DOHH2 (cell line): ENCODE data around the gene CPLX1.
"Not testable (repeated sequence)": the region's sequence is repeated elsewhere in the genome, so short reads cannot be mapped to it uniquely, and the experiment has no call there.

Experiments used
- H3F3A ChIP-seq: fragments of 200-600 bp; sonication (generic), shearing (Covaris generic); 2 replicates; pipeline ENCODE4 v1.6.0; 2016; ENCODE audit warnings: antibody characterized with exemption, mild to moderate bottlenecking; ENCODE audit not compliant: control insufficient read depth, insufficient read depth
- H3K27ac ChIP-seq: fragments of 200-600 bp; sonication (generic); 2 replicates; pipeline ENCODE4 v1.5.1; 2014; ENCODE audit warnings: low read depth, mild to moderate bottlenecking, low read length, moderate library complexity
- H3K27me3 ChIP-seq: fragments of 200-600 bp; sonication (generic); 2 replicates; pipeline ENCODE4 v1.6.1; 2014; ENCODE audit warnings: mild to moderate bottlenecking, low read length, mixed read lengths; ENCODE audit not compliant: control insufficient read depth
- H3K36me3 ChIP-seq: fragments of 200-600 bp; sonication (generic); 2 replicates; pipeline ENCODE4 v1.6.1; 2014; ENCODE audit warnings: mild to moderate bottlenecking, low read length, moderate library complexity, mixed read lengths; ENCODE audit not compliant: control insufficient read depth
- H3K4me1 ChIP-seq: fragments of 200-600 bp; sonication (generic); 2 replicates; pipeline ENCODE4 v1.6.1; 2014; ENCODE audit warnings: mild to moderate bottlenecking, low read length, mixed read lengths; ENCODE audit not compliant: control insufficient read depth
- H3K4me2 ChIP-seq: fragments of 200-600 bp; sonication (generic); 2 replicates; pipeline ENCODE4 v1.6.0; 2014; ENCODE audit warnings: mild to moderate bottlenecking, low read length, moderate library complexity
- H3K4me3 ChIP-seq: fragments of 200-600 bp; sonication (generic); 2 replicates; pipeline ENCODE4 v1.5.1; 2014; ENCODE audit warnings: mild to moderate bottlenecking, low read length, mixed read lengths
- H3K79me2 ChIP-seq: fragments of 200-600 bp; sonication (generic); 2 replicates; pipeline ENCODE4 v1.6.1; 2014; ENCODE audit warnings: mild to moderate bottlenecking, low read length, mixed read lengths; ENCODE audit not compliant: control insufficient read depth
- H3K9me2 ChIP-seq: fragments of 200-600 bp; sonication (generic); replicated peaks from 2 replicates; pipeline ENCODE4 v1.6.1; 2014; ENCODE audit warnings: mild to moderate bottlenecking, low read length, mixed read lengths; ENCODE audit not compliant: control insufficient read depth
- H3K9me3 ChIP-seq: fragments of 200-600 bp; sonication (generic); 2 replicates; pipeline ENCODE4 v1.6.1; 2014; ENCODE audit warnings: antibody characterized with exemption, low read length, mixed read lengths; ENCODE audit not compliant: control insufficient read depth, insufficient read depth
- H4K20me1 ChIP-seq: fragments of 200-600 bp; sonication (generic); 2 replicates; pipeline ENCODE4 v1.6.0; 2014; ENCODE audit warnings: low read depth, mild to moderate bottlenecking, antibody characterized with exemption, low read length, moderate library complexity; ENCODE audit not compliant: control insufficient read depth, insufficient read depth
- EZH2phosphoT487 ChIP-seq: fragments of 200-600 bp; sonication (generic); IDR thresholded peaks from 2 replicates; pipeline ENCODE4 v1.6.1; 2017; ENCODE audit warnings: borderline replicate concordance, mild to moderate bottlenecking, antibody characterized with exemption, low read length, moderate library complexity, mixed read lengths
- TF ChIP-seq, protein P1 (sequence below): fragments of 200-600 bp; sonication (generic); IDR thresholded peaks from one replicate; pipeline ENCODE4 v1.5.1; 2014; ENCODE audit warnings: antibody characterized with exemption, mild to moderate bottlenecking, low read depth, low read length; ENCODE audit not compliant: poor library complexity, severe bottlenecking

The CPLX1 gene

DNA sequence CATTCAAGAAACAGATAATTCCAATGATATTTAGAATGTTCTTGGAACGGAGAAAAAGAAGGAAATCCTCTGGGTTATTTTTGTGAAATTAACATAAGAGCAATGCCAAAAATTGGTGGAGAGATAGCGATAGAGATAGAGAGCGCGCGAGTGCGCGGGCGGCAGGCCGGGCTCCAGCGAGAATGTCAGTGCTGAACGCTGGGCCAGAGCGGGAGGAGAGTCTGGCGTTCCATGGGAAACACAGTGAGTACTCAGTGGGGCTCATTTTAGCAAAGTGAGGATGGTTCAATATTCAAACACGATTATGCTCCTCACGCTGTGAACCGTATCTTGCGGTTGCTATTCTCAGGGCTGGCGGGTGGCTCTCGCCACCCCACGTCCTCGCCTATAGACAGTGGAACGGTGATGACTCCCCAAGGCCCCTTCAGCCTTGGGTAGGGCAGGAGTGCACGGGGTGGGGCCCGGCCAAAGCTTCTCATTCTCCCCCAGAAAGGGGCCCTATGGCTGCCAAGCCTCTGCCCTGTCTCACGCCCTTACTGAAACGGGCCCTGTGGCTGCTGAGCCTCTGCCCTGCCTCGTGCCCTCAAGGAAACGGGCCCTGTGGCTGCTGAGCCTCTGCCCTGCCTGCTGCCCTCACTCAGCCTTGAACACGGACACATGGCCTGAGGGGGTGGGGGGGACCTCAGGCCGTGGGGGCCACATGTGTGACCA lies 16.9 kb downstream of the CPLX1 start:
- no peaks in the 10 kb centered on the region for H3K27me3 ChIP-seq
- H3K4me3 ChIP-seq = peak overlapping the region; percentile 23; the same call in 1 of the 2 replicates
- no peaks in the 10 kb centered on the region for H3K36me3 ChIP-seq
- no peaks in the 10 kb centered on the region for H3F3A ChIP-seq
- peaks cover 7% of the 10 kb centered on the region for H3K9me3 ChIP-seq
- no peaks in the 10 kb centered on the region for H3K79me2 ChIP-seq
- peak overlapping the region; percentile 42 for H3K4me2 ChIP-seq
- H3K27ac ChIP-seq = peak overlapping the region; percentile 69
- H3K9me2 ChIP-seq = no peaks in the 10 kb centered on the region
- no peaks in the 10 kb centered on the region for H4K20me1 ChIP-seq
- H3K4me1 ChIP-seq = peaks cover 22% of the 10 kb centered on the region
- TF ChIP-seq, protein P1, sequence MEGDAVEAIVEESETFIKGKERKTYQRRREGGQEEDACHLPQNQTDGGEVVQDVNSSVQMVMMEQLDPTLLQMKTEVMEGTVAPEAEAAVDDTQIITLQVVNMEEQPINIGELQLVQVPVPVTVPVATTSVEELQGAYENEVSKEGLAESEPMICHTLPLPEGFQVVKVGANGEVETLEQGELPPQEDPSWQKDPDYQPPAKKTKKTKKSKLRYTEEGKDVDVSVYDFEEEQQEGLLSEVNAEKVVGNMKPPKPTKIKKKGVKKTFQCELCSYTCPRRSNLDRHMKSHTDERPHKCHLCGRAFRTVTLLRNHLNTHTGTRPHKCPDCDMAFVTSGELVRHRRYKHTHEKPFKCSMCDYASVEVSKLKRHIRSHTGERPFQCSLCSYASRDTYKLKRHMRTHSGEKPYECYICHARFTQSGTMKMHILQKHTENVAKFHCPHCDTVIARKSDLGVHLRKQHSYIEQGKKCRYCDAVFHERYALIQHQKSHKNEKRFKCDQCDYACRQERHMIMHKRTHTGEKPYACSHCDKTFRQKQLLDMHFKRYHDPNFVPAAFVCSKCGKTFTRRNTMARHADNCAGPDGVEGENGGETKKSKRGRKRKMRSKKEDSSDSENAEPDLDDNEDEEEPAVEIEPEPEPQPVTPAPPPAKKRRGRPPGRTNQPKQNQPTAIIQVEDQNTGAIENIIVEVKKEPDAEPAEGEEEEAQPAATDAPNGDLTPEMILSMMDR = no peak
- TF ChIP-seq EZH2phosphoT487 = no peak

DNA sequence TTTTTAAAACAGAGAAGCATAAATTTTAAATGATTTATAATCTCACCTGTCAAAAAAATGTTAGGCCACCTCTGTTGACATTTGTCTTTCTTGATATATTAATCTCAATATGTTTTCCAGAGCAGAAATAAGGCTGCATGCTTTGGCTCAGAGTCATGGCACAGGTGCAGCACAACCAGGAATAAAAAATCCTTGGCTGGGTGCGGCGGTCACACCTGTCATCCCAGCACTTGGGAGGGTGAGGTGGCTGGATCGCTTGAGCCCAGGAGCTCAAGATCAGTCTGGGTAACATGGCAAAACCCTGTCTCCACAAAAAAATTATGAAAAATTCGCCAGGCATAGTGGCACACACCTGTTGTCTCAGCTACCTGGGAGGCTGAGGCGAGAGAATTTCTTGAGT lies 18.1 kb downstream of the CPLX1 start:
- Histone ChIP-seq H3K27ac (no peak overlapping the region), H3K4me3 (no peak overlapping the region), H4K20me1 (no peaks in the 10 kb centered on the region), H3K79me2 (no peaks in the 10 kb centered on the region), H3K9me3 (peaks cover 7% of the 10 kb centered on the region), H3K36me3 (no peaks in the 10 kb centered on the region), H3K4me1 (peaks cover 22% of the 10 kb centered on the region), H3K27me3 (no peaks in the 10 kb centered on the region), H3K9me2 (no peaks in the 10 kb centered on the region), H3K4me2 (no peak overlapping the region), H3F3A (no peaks in the 10 kb centered on the region)
- TF ChIP-seq, protein P1 = no peak
- no peak for TF ChIP-seq EZH2phosphoT487

DNA sequence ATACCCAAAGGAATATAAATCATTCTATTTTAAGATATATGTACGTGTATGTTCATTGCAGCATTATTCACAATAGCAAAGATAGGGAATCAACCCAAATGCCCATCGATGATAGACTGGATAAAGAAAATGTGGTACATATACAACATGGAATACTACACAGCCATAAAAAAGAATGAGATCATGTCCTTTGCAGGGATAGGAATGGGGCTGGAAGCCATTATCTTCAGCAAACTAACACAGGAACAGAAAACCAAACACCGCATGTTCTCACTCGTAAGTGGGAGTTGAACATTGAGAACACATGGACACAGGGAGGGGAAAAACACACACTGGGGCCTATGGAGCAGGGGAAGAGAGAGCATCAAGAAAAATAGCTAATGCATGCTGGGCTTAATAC lies 18.9 kb downstream of the CPLX1 start:
- H4K20me1 ChIP-seq, H3K4me2 ChIP-seq, H3K27me3 ChIP-seq, H3K36me3 ChIP-seq, H3K9me3 ChIP-seq, H3K4me3 ChIP-seq, H3K79me2 ChIP-seq, H3K9me2 ChIP-seq, H3K27ac ChIP-seq, H3F3A ChIP-seq: not testable (repeated sequence)
- H3K4me1 ChIP-seq = peaks cover 28% of the 10 kb centered on the region

DNA sequence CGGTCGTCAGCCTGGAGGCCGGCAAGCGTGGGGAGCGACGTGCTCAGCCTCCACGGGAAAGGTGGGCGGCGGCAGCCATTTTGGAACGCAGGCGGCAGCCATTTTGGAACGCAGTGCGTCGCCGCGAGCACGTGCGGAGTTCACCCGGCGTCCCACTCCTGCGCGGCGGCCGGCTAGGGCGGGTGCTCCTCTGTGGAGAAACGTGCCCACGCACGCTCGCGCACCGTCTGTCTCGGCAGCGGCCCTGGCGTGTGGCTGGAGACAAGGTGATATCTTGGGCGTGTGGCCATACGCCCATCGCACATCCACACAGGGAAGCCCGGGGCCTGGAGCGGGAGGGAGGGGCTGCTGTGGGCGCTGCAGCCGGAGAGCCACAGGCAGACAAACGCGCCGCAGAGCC lies 21.1 kb downstream of the CPLX1 start:
- H3K27me3 ChIP-seq = no peaks in the 10 kb centered on the region
- no peak overlapping the region for H3K4me2 ChIP-seq
- no peak overlapping the region for H3K4me3 ChIP-seq
- H3K79me2 ChIP-seq = no peaks in the 10 kb centered on the region
- H3K4me1 ChIP-seq = peaks cover 41% of the 10 kb centered on the region
- H3K27ac ChIP-seq = no peak overlapping the region
- 0 out of 2 replicates have a peak, but pooled peaks cover 3% of the 10 kb centered on the region for H3K36me3 ChIP-seq
- H3F3A ChIP-seq = peaks cover 6% of the 10 kb centered on the region
- no peaks in the 10 kb centered on the region for H4K20me1 ChIP-seq
- TF ChIP-seq EZH2phosphoT487 = no peak
- TF ChIP-seq, protein P1 = no peak
- H3K9me3 ChIP-seq = peaks cover 16% of the 10 kb centered on the region
- no peaks in the 10 kb centered on the region for H3K9me2 ChIP-seq
